SHP77 treated with DMSO at 0.1 percent for 48 hours (cell line): ENCODE data around the gene SLC25A43.

Experiments used
- DNase-seq: peaks from one replicate; lab custom pipeline; 2025; lab: John Stamatoyannopoulos, UW

SLC25A43 gene

GRCh38 chrX:119500061-119500800, 101.1 kb downstream of the SLC25A43 start:
- no peak for DNase-seq

- no peak for DNase-seq
Observed at GRCh38 chrX:119501511-119502148, 102.5 kb downstream of the SLC25A43 start.

GRCh38 chrX:119502727-119503483, 103.8 kb downstream of the SLC25A43 start:
- DNase-seq, result no peak

- DNase-seq, result no peak
Observed at GRCh38 chrX:119503484-119503861, 104.3 kb downstream of the SLC25A43 start.
